ENCODE data around the gene TM4SF5. TPM values are rescaled to one million over a fixed set of nuclear protein-coding genes. Genes with fewer than 3 reads are reported as not detected.

Gene TM4SF5
- total and polyA plus RNA-seq, 10 of the 15 experiments (the other 5 are each of a cell fraction or from before 2014, with no cell fraction given) = 0.40 TPM; not detected in 9

DNA sequence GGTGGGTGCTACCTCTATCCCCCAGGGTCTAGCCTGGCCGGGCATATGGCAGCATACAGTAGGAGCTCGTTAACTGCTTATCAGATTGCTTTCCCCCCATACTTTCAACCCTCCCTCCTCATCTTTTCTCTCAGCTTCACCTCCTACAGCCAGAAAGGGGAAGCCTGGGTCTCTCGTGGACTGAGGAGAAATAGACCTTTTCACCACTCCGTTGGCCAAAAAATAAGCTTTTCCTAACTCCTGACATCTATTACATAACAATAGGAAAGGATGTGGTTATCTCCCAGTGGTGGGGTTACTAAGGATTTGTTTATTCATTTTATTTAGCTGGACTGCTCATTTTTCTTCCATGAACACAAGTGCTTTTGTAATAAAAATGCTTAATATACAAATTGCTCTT, 23.0 kb upstream of the TM4SF5 start:
- TF ChIP-seq, protein P1, sequence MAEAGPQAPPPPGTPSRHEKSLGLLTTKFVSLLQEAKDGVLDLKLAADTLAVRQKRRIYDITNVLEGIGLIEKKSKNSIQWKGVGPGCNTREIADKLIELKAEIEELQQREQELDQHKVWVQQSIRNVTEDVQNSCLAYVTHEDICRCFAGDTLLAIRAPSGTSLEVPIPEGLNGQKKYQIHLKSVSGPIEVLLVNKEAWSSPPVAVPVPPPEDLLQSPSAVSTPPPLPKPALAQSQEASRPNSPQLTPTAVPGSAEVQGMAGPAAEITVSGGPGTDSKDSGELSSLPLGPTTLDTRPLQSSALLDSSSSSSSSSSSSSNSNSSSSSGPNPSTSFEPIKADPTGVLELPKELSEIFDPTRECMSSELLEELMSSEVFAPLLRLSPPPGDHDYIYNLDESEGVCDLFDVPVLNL (IDR thresholded peaks at IDR 0.05; ENCODE audit: low read depth, low read length) = no peak
- TF ChIP-seq HDAC6 (IDR thresholded peaks at IDR 0.05; ENCODE audit: unreplicated experiment) = no peak
- TF ChIP-seq, protein P2, sequence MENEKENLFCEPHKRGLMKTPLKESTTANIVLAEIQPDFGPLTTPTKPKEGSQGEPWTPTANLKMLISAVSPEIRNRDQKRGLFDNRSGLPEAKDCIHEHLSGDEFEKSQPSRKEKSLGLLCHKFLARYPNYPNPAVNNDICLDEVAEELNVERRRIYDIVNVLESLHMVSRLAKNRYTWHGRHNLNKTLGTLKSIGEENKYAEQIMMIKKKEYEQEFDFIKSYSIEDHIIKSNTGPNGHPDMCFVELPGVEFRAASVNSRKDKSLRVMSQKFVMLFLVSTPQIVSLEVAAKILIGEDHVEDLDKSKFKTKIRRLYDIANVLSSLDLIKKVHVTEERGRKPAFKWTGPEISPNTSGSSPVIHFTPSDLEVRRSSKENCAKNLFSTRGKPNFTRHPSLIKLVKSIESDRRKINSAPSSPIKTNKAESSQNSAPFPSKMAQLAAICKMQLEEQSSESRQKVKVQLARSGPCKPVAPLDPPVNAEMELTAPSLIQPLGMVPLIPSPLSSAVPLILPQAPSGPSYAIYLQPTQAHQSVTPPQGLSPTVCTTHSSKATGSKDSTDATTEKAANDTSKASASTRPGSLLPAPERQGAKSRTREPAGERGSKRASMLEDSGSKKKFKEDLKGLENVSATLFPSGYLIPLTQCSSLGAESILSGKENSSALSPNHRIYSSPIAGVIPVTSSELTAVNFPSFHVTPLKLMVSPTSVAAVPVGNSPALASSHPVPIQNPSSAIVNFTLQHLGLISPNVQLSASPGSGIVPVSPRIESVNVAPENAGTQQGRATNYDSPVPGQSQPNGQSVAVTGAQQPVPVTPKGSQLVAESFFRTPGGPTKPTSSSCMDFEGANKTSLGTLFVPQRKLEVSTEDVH (IDR thresholded peaks at IDR 0.05; ENCODE audit: low read depth, partially characterized antibody) = no peak
- TF ChIP-seq, protein P3, sequence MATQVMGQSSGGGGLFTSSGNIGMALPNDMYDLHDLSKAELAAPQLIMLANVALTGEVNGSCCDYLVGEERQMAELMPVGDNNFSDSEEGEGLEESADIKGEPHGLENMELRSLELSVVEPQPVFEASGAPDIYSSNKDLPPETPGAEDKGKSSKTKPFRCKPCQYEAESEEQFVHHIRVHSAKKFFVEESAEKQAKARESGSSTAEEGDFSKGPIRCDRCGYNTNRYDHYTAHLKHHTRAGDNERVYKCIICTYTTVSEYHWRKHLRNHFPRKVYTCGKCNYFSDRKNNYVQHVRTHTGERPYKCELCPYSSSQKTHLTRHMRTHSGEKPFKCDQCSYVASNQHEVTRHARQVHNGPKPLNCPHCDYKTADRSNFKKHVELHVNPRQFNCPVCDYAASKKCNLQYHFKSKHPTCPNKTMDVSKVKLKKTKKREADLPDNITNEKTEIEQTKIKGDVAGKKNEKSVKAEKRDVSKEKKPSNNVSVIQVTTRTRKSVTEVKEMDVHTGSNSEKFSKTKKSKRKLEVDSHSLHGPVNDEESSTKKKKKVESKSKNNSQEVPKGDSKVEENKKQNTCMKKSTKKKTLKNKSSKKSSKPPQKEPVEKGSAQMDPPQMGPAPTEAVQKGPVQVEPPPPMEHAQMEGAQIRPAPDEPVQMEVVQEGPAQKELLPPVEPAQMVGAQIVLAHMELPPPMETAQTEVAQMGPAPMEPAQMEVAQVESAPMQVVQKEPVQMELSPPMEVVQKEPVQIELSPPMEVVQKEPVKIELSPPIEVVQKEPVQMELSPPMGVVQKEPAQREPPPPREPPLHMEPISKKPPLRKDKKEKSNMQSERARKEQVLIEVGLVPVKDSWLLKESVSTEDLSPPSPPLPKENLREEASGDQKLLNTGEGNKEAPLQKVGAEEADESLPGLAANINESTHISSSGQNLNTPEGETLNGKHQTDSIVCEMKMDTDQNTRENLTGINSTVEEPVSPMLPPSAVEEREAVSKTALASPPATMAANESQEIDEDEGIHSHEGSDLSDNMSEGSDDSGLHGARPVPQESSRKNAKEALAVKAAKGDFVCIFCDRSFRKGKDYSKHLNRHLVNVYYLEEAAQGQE (IDR thresholded peaks at IDR 0.05; ENCODE audit: low read depth, low read length) = no peak
- no peak for TF ChIP-seq PML (IDR thresholded peaks at IDR 0.05; ENCODE audit: low read length)
- no peak for TF ChIP-seq IKZF1 (conservative IDR thresholded peaks at IDR 0.05)
- TF ChIP-seq JUNB (IDR thresholded peaks at IDR 0.05) = no peak
- no peak for TF ChIP-seq YBX1 (IDR thresholded peaks at IDR 0.05)
- TF ChIP-seq CHD4 (IDR thresholded peaks at IDR 0.05) = no peak
- no peak for TF ChIP-seq ATF7 (IDR thresholded peaks at IDR 0.05; ENCODE audit: low read depth)
- TF ChIP-seq RCOR1 (conservative IDR thresholded peaks at IDR 0.05; ENCODE audit: low read depth, low read length) = no peak
- TF ChIP-seq, protein P4, sequence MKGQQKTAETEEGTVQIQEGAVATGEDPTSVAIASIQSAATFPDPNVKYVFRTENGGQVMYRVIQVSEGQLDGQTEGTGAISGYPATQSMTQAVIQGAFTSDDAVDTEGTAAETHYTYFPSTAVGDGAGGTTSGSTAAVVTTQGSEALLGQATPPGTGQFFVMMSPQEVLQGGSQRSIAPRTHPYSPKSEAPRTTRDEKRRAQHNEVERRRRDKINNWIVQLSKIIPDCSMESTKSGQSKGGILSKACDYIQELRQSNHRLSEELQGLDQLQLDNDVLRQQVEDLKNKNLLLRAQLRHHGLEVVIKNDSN (IDR thresholded peaks at IDR 0.05; ENCODE audit: borderline replicate concordance, extremely low read length, insufficient read depth, low read depth, low read length) = no peak
- TF ChIP-seq SP1 (IDR thresholded peaks at IDR 0.05; ENCODE audit: low read depth, low read length) = no peak
- no peak for TF ChIP-seq HDGF (IDR thresholded peaks at IDR 0.05)
- no peak for TF ChIP-seq POLR2A (IDR thresholded peaks at IDR 0.05; ENCODE audit: low read depth, low read length)
- H3K79me2 ChIP-seq (ENCODE audit: control insufficient read depth, insufficient read depth, low read length) = no peaks in the 10 kb centered on the region
- BruUV-seq (replicated peaks) = no TSS peak
- SMC1A ChIA-PET (ENCODE audit: uncharacterized antibody, unreplicated experiment) = interaction anchor here (0.8 to 1.0 kb wide), 2 partner anchors 10 to 109 kb away, joined by 3 read pairs; no protein-coding TSS in a partner anchor
- no peak overlapping the region for H3K4me3 ChIP-seq
- POLR2A ChIA-PET = interaction anchor here (0.5 to 1.3 kb wide), 2 partner anchors 35 to 42 kb away, joined by 3 to 5 read pairs; no protein-coding TSS in a partner anchor
- no peak overlapping the region for H3K4me2 ChIP-seq (ENCODE audit: control insufficient read depth, insufficient read depth)
- ATAC-seq = no peak
- no peak overlapping the region for H3K9ac ChIP-seq (ENCODE audit: control insufficient read depth, insufficient read depth, low read length)
- peaks cover 4% of the 10 kb centered on the region; the same call in 1 of the 2 replicates for H3K4me1 ChIP-seq (ENCODE audit: control insufficient read depth, insufficient read depth, low read length)
- H3K27me3 ChIP-seq (replicated peaks in 1 of 2; ENCODE audit: control insufficient read depth in 2 of 2, insufficient read depth in 2 of 2, low read length in 1 of 2) = no peaks in the 10 kb centered on the region
- no peaks in the 10 kb centered on the region for H3K36me3 ChIP-seq (ENCODE audit: control insufficient read depth in 2 of 2, insufficient read depth in 2 of 2, low read length in 1 of 2)
- no peak for FAIRE-seq
- no peak for DNase-seq (ENCODE audit: low read depth, low spot score)
- 16% methylated on average over 4 of the region's 4 CpGs for WGBS (ENCODE audit: insufficient coverage, insufficient replicate concordance, low lambda C conversion rate, missing lambda C conversion rate)
- H3K27ac ChIP-seq (ENCODE audit: control insufficient read depth, insufficient read depth) = no peak overlapping the region
- no peaks in the 10 kb centered on the region for H4K20me1 ChIP-seq (ENCODE audit: control insufficient read depth, insufficient read depth)
- in situ Hi-C loops (cut with MboI) = no loop called here
- CTCF ChIA-PET = interaction anchor here (1.4 kb wide), 1 partner anchor 18 kb away, joined by 5 read pairs; the partner anchor contains the start of gene MED11
- H2AFZ ChIP-seq (ENCODE audit: control insufficient read depth, low read depth, low read length) = no peak overlapping the region
- intact Hi-C loops (cut with micrococcal nuclease; ENCODE audit: unreplicated experiment) = no loop called here
- H3K9me3 ChIP-seq (replicated peaks; ENCODE audit: control insufficient read depth, insufficient read depth, low read length) = no peaks in the 10 kb centered on the region
- RAD21 ChIA-PET (ENCODE audit: unreplicated experiment) = interaction anchor here (0.6 kb wide), 1 partner anchor 118 kb away, joined by 3 read pairs; no protein-coding TSS in a partner anchor

Data from GM12878 (cell line).